Measurements from ENCODE around the gene SLC46A1. TPM values are rescaled to one million over a fixed set of nuclear protein-coding genes. Genes with fewer than 3 reads are reported as not detected.

The SLC46A1 gene
- total RNA-seq, 2 donors from 2014 or later, result 3.7 to 6.8 TPM

GRCh38 chr17:28370035-28370743, 35.8 kb downstream of the SLC46A1 start, which contains the start of gene VTN:
Gene VTN, minus strand, starts transcription at chr17:28370307. Its CDS starts 104 bp downstream, at chr17:28370203.
- TF ChIP-seq, protein P1, sequence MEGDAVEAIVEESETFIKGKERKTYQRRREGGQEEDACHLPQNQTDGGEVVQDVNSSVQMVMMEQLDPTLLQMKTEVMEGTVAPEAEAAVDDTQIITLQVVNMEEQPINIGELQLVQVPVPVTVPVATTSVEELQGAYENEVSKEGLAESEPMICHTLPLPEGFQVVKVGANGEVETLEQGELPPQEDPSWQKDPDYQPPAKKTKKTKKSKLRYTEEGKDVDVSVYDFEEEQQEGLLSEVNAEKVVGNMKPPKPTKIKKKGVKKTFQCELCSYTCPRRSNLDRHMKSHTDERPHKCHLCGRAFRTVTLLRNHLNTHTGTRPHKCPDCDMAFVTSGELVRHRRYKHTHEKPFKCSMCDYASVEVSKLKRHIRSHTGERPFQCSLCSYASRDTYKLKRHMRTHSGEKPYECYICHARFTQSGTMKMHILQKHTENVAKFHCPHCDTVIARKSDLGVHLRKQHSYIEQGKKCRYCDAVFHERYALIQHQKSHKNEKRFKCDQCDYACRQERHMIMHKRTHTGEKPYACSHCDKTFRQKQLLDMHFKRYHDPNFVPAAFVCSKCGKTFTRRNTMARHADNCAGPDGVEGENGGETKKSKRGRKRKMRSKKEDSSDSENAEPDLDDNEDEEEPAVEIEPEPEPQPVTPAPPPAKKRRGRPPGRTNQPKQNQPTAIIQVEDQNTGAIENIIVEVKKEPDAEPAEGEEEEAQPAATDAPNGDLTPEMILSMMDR (IDR thresholded peaks at IDR 0.05), result no peak
- H3K27ac ChIP-seq, result peak within 1 kb of the TSS; percentile 57 to 69
- H3K4me1 ChIP-seq, result peaks cover 0 to 37% of the 10 kb centered on the region in 2 donors
- H3K9me3 ChIP-seq, result no peaks in the 10 kb centered on the region
- no peaks in the 10 kb centered on the region for H3K27me3 ChIP-seq
- H3K4me3 ChIP-seq, result peak within 1 kb of the TSS; percentile 49 to 65
- peak; percentile 83 for DNase-seq (ENCODE audit: low spot score)
- H3K36me3 ChIP-seq, result no peaks in the 10 kb centered on the region

DNA sequence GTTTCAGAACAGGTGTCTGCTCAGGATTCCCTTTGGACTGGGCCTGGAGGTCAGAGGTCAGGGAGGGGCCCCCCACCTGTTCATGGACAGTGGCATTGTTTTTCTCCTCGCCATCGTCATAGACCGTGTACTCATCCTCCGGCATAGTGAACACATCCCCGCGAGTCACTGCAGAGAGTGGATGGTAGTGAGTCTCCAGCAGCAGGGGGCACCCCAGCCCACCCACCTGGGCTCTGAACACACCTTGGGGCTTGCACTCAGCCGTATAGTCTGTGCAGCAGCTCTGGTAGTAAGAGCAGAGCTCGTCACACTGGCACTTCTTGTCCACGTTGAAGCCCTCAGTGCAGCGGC, 36.4 kb downstream of the SLC46A1 start:
- no peak overlapping the region for H3K4me3 ChIP-seq
- peaks cover 0 to 37% of the 10 kb centered on the region in 2 donors for H3K4me1 ChIP-seq
- no peaks in the 10 kb centered on the region for H3K27me3 ChIP-seq
- no peak for DNase-seq (ENCODE audit: low spot score)
- H3K36me3 ChIP-seq, result no peaks in the 10 kb centered on the region
- peak overlapping the region; percentile 57 to 69 for H3K27ac ChIP-seq
- no peaks in the 10 kb centered on the region for H3K9me3 ChIP-seq
- TF ChIP-seq, protein P1 (IDR thresholded peaks at IDR 0.05), result no peak

GRCh38 chr17:28368915-28369683, 36.9 kb downstream of the SLC46A1 start:
- Histone ChIP-seq H3K9me3 (no peaks in the 10 kb centered on the region), H3K27me3 (no peaks in the 10 kb centered on the region), H3K4me1 (peaks cover 0 to 37% of the 10 kb centered on the region in 2 donors), H3K36me3 (peaks cover 2% of the 10 kb centered on the region), H3K4me3 (no peak overlapping the region), H3K27ac (no peak overlapping the region)
- no peak for DNase-seq (ENCODE audit: low spot score)
- TF ChIP-seq, protein P1 (IDR thresholded peaks at IDR 0.05), result no peak

GRCh38 chr17:28368306-28368831, 37.6 kb downstream of the SLC46A1 start:
- no peak overlapping the region for H3K27ac ChIP-seq
- peaks cover 0 to 32% of the 10 kb centered on the region in 2 donors for H3K4me1 ChIP-seq
- H3K27me3 ChIP-seq, result no peaks in the 10 kb centered on the region
- TF ChIP-seq, protein P1 (IDR thresholded peaks at IDR 0.05), result no peak
- H3K4me3 ChIP-seq, result no peak overlapping the region
- H3K9me3 ChIP-seq, result no peaks in the 10 kb centered on the region
- no peak for DNase-seq (ENCODE audit: low spot score)
- peaks cover 10% of the 10 kb centered on the region for H3K36me3 ChIP-seq

GRCh38 chr17:28367641-28368305, 38.2 kb downstream of the SLC46A1 start:
- no peak for DNase-seq (ENCODE audit: low spot score)
- no peak overlapping the region for H3K4me3 ChIP-seq
- H3K4me1 ChIP-seq, result peaks cover 0 to 26% of the 10 kb centered on the region in 2 donors
- H3K27ac ChIP-seq, result no peak overlapping the region
- H3K27me3 ChIP-seq, result no peaks in the 10 kb centered on the region
- H3K9me3 ChIP-seq, result no peaks in the 10 kb centered on the region
- H3K36me3 ChIP-seq, result peaks cover 16% of the 10 kb centered on the region
- TF ChIP-seq, protein P1 (IDR thresholded peaks at IDR 0.05), result no peak
